NCI-H187 (cell line): ENCODE data around the gene CCZ1.
"Not testable (repeated sequence)": the region's sequence is repeated elsewhere in the genome, so short reads cannot be mapped to it uniquely, and the experiment has no call there.

Experiments used
- DNase-seq, 2 experiments: peaks; one replicate each; lab custom pipeline; 2025; lab: John Stamatoyannopoulos, UW

The CCZ1 gene

DNA sequence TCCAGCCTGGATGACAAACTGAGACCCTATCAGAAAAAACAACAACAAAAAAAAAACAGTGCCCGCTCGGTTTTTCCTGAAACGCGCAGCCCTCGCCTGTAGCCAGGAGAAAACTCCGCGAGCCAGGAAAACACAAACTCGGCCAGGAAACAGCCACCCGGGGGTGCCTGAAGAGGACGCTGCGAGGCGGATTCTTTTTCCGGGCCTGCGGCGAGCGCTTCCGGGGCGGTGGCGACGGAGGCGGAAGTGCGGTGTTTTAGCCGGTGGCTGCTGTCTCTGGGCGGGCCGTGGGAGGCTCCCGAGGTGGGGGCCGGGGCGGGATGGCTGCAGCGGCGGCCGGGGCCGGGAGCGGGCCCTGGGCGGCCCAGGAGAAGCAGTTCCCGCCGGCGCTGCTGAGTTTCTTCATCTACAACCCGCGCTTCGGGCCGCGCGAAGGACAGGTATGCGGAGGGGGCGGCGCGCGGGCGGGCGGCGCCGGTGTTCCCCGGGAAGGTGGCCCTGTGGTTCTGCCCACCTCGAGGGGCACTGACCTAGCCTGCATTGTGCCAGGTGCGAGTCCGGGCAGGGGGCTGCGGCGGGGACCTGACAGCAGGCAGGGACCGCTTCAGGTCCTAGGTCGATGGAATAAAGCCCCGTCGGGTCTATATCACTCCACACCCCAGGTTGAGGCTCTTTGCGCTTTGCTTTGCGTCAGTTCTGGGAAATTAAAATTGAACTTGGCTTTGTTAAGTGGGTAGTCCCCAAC, at the start of gene CCZ1:
TSS of gene CCZ1 (plus strand) at position 254 of the 745 bp plus-strand sequence. CDS start at position 321, 67 bp downstream.
- DNase-seq, result peak in 1 of 2 experiments; percentile 17

DNA sequence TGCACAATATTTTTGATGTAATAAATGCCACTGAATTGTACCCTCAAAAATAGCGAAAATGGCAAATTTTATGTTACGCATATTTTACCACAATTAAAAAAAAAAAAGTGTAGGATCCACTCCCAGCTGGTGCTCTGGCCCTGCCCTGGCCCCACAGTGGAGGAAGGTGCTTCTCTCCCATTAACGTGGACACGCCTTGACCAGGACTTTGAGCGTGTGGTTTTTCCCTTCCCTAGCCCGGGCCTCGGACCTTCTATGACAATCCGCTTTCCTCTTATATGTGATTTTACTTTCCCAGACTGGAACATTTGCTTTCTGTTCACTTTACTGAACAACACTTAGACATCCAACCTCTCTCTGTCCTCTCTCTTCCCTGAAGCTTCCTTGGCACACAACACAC, 47.6 kb upstream of the CCZ1 start:
- DNase-seq, result no peak

DNA sequence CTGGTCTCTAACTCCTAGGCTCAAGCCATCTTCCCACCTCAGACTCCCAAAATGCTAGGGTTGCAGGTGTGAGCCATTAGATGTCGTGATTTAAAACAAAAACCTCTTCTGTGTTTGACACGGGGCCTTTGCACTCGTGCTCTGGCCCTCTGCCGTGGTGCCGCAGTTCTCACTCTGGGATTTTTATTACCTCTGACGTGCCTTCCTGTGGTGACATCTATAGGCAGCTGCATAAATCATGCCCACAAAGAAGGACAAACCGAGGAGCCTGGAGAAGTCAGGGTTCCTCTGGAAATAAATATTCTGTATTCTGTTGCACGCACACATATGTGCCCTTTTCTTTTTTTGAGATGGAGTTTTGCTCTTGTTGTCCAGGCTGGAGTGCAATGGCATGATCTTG, 43.8 kb upstream of the CCZ1 start:
- no peak for DNase-seq

DNA sequence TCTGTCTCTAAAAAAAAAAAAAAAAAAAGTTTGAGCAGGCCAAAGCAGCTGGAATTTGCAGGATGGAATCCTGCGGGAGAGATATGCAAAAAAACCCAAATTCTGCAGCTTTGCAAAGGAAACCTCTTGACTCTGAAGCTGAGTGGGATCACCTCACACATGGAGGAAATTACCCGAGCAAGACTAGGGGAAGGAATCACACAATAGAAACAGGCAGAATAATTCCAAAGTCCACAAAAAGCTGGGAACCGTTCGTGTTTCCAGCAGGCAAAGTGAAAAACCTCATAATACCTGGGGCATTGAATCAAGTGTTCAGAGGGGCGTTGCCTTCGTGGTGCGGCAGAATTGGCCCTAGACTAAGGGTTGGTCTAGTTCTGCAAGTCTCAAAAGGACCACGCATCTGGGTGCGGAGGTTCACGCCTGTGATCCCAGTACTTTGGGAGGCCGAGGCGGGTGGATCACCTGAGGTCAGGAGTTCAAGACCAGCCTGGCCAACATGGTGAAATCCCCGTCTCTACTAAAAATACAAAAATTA, 41.4 kb upstream of the CCZ1 start:
- not testable (repeated sequence) for DNase-seq

DNA sequence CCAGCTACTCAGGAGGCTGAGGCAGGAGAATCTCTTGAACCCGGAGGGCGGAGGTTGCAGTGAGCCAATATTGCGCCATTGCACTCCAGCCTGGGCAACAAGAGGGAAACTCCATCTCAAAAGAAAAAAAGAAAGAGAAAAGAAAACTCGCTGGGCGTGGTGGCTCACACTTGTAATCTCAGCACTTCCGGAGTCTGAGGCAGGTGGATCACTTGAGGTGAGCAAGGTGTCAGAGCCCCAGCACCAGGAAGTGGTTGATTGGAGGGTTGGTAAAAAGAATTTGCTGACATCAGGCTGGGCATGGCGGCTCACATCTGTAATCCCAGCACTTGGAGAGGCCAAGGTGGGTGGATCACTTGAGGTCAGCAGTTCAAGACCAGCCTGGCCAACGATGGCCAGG, 40.0 kb upstream of the CCZ1 start:
- DNase-seq, result not testable (repeated sequence)

DNA sequence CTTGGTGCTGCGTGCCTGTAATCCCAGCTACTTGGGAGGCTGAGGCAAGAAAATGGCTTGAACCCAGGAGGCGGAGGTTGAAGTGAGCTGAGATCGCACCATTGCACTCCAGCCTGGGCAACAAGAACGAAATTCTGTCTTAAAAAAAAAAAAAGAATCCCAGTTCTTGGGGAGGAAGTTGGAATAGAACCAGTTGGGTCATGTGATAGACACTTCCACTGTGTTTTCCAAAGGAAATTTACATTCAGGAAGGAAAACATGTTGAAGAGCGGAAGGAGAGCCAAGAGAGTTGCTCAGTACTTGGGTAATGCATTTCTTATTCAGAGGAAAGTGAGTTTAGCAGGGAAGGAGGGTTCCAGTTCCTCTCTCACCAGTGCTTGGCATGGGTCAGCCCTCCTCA, 37.3 kb upstream of the CCZ1 start:
- not testable (repeated sequence) for DNase-seq

DNA sequence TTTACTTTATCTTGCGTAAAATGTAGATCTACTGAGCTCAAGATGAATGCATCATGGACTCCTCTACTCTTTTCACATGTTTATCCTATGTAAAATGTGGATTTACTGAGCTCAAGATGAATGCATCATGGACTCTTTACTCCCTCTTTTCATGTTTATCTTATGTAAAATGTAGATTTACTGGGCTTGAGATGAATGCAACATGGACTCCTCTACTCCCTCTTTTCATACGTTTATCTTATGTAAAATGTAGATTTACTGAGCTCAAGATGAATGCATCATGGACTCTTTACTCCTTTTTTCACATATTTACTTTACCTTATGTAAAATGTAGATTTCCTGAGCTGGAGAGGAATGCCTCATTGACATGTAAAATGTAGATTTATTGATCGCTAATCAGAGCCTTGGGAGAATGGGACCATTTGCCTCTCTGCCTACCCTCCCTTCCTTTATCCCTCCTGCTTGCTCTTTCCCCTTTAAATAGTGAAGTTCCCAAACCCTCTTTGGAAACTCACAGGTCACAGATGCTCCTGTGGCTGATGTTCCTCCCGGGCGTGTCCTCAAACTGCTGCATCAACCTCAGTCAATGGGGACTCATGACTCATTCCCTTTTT, 35.7 kb upstream of the CCZ1 start:
- DNase-seq, result not testable (repeated sequence)

DNA sequence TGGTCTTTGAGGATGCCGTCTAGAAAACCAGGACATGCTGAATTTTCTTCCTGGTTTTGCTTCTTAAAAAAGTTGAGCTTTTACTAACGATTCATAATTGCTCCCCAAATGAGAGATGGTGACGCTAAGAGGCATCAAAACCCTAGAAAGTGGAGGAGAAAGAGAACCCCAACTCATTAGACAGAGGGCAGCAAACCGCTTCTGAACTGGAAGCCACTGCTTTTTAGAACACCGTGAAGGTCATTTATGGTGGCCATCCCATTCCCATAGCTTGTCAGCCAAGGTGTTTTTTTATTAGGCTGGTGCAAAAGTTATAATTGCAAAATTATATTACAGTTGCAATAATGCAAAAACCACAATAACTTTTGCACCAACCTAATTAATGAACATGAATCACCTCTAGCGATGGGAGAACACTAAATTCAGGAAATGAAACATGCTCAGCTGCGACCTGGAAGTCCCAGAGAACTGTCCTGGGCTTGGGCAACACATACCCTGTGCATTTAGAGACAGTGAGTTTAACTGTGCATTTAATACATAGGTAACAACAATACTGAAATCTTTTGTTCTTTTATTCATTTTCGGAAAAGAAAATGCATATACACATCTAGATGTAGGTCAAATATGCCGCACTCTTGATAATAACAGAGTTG, 33.1 kb upstream of the CCZ1 start:
- DNase-seq, result not testable (repeated sequence)

DNA sequence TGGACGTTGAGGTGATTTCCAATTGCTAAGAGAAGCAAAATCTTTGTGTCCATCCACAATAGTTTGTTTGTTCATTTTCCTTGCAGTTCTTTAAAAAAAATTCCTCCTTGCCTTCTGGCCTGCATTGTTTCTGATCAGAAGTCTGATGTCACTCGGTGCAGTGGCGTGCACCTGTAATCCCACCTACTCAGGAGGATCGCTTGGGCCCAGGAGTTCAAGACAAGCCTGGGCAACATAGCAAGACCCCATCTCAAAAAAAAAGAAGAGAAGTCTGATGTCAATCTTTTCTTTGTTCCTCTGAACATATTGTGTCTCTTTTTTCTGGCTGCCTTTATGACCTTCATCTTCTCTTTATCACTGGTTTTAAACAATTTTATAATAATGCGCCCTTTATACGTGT, 31.5 kb upstream of the CCZ1 start:
- no peak for DNase-seq

DNA sequence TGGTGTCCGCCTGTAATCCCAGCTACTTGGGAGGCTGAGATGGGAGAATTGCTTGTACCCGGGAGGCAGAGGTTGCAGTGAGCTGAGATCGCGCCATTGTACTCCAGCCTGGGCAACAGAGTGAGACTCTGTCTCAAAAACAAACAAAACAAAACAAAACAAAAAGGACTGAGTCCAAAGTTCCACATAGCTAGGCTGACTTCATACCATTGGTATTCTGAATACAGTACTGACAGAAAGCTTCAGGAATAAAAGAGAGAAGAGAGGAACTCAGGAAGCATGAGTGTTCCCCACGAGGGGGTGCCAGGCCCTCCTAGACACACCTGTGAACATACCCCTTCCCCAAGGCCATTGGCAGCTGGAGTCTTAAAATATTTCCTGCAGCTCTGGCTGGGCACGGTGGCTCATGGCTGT, 29.6 kb upstream of the CCZ1 start:
- not testable (repeated sequence) for DNase-seq

DNA sequence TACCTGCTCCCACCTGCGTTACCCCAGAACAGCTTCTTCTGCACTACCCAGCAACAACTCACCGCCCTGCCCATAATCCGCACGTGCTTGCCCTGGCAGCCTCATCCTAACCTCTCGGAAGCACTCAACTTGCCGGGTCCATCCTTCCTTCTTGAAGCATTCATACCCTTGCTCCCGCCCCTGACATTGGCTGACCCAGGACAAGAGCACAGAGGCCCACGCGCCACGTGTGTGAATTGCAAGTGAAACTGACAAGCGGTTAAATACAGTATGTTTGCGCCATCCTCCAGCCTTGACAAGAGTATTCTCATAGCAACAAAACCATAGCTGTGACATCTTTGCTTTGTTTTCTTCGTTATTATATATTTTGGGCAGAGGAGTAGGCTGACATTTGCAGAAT, 28.8 kb upstream of the CCZ1 start:
- no peak for DNase-seq

DNA sequence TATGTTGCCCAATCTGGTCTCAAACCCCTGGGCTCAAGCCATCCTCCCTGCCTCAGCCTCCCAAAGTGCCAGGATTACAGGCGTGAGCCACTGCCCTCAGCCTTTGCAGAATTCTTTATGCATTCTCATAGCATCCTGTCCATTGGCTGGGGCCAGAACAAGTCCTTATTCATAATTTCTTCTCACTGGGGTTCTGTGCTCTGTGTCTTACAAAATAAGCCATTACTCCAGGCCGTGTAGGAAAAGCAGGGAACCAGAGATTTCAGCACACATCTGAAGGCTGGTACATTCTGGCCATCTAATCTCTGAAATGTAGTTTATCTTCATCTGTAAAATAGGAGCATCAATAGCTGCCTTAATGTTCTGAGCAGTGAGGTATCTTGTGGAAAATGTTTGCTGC, 28.2 kb upstream of the CCZ1 start:
- no peak for DNase-seq

DNA sequence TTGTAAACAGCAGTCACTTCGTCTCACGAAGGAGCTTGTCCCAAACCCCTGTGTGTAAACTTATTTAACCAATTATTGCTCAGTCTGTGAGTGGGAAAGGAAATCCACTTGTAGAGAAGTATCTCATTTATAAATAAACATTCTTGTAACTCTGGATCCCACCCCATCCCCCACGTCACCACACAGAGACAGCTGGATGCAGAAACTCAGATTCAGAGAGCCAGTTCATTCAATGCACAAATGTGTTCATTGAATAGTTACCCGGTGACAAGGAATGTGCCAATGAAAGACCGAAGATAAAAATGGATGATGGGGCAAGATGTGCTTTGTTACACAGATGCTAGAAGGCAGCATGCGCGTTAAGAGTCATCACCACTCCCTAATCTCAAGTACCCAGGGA, 26.2 kb upstream of the CCZ1 start:
- peak in 1 of 2 experiments; percentile 2 for DNase-seq

DNA sequence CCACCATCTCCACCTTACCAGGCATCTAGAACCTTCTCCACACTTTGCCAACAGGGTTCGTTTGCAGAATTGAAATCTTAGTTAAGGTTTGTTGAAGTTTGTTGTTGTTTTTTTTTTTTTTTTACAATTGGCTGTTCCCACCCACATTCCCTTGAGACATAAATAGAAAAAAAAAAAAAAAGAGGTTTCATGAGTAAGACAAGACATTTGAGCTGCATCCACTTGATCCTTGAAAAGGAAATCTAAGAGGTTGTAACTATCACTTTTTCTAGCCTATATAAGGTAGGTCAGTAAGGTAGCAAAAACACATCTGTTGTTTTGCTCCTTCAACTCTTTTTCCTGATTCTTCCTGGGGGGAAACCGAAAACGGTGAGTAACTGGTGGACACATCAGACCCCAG, 18.9 kb upstream of the CCZ1 start:
- not testable (repeated sequence) for DNase-seq

DNA sequence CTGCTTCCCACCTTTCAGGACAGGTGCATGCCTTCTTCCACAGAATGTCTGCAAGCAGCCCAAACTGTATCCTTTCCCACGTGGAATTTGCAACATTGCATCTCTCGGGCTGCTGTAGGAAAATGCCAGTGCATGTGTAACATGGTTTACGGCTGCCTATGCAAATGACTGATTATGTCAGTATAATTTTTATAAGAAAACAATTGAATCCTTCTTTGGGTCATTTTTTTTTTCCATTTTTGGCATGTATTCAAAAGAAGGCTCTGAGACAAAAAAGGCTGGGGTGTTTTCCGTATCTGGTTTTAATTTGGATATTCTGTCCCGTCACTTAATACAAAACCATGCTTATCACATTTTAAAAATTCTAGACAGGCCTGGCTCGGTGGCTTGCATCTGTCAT, 18.4 kb upstream of the CCZ1 start:
- DNase-seq, result not testable (repeated sequence)

DNA sequence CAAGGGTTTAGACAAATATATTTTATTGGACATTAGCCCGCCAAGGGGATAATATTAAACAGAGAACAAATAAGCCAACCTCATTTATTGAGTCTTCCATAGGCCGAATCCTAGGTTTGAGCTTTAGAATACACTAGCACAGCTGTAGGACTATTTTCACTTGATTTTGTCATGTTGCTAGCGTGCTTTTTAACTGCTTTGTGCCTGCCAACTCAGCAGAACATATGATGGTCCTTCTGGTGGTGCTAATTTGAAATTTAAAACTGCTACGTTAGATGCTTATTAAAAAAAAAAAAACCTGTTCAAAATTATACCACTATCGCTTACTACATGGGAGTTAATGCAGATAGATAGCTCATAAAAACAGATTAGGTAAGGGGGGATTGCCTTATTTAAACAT, 14.1 kb upstream of the CCZ1 start:
- DNase-seq, result not testable (repeated sequence)

DNA sequence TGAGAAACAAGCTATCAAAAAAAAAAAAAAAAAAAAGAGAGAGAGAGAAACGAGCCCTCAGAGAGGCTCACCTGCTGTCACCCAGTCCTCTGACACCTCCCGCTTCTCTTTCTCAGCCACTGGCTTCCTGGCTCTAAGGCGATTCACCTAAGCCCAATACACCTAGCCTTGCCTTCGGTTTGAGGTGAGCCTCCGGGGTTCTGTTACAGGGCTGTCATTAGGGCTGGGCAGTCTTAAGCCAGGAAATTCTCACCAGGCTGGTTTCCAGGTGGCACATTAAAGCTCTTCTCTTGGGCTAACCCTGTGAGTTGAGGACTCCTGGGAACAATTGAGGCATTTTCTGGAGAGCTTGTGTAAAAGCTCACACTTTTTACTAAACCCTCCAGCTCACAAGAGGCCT, 10.5 kb upstream of the CCZ1 start:
- DNase-seq, result peak; percentile 48 to 49

DNA sequence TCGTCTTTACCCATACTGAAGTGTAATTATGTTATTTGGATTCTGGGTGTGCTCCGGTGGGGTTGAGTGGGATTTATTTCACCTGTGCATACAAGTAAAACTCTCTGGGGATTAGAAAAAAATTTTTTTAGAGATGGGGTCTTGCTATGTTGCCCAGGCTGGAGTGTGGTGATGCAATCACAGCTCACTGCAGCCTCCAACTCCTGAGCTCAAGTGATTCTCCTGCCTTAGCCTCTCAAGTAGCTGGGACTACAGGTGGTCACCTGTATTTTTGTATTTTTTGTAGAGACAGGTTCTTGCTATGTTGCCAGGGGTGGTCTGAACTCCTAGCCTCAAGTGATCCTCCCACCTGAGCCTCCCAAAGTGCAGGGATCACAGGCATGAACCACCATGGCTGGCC, 8.3 kb upstream of the CCZ1 start:
- not testable (repeated sequence) for DNase-seq

DNA sequence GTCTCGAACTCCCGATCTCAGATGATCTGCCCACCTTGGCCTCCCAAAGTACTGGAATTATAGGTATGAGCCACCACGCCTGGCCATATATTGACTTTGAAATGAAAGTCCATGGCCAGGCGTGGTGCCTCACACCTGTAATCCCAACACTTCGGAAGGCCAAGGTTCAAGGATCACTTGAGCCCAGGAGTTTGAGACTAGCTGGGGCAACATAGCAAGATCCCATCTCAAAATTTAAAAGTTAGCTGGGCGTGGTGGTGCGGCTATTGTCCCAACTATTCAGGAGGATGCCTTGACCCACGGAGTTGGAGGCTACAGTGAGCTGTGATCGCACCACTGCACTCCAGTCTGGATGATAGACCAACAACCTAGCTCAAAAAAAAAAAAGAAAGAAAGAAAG, 6.0 kb upstream of the CCZ1 start:
- no peak for DNase-seq

DNA sequence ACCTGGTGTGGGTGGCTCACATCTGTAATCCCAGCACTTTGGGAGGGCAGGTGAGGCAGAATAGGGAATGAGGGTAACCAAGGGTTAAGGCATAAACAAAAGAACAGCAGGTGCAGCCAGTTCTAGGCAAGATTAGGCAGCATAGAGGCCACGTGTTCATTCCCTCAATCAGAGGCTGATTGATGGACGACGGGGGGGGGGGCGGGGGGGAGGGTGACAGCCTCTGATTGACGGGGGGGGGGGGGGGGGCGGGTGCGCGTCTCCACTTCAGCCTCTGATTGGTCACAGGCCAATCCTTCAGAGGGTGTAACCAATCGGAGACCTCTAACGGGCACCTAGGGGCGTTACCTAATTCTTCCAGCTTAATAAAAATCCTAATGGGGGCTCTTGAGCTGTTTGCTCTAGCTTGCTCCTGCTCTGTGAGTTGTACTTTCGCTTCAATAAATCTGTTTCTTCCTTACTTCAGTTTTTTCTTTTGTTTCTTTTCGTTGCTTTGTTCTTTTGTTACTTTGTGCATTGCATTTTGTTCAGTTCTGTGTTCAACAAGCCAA, 1.1 kb upstream of the CCZ1 start:
- DNase-seq, result not testable (repeated sequence)

DNA sequence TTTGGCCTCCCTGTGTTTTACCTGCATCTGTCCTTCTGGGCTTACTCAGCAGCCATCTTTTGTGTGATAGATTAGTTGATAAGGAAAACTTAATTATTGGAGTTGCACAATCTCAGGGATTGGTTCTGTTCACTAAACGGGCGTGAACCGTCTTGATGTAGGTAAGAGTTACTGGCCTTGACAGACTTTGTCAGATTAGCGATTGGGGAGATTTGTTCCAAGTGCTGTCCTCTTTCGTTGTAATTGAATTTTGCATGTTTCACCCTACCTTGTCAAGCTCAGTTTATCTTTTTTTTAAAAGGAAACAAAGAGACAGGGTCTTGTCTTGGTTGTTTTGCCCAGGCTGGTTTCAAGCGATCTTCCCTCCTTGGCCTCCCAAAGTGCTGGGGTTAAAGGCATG, 4.5 kb downstream of the CCZ1 start:
- not testable (repeated sequence) for DNase-seq

DNA sequence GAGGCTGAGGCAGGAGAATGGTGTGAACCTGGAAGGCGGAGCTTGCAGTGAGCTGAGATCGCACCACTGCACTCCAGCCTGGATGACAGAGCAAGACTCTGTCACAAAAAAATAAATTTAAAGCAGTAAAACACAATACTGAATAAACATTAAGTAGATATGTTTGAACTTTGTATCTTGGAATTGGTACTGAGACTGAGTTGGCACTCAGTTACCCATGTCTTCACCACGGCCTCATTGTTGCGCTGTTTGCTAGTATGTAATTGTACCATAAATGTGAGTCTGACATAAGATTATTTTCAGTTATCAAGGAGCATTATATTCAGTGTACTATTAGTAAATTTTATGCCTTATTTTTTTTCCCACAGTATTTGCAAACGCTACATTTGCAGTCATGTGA, 6.2 kb downstream of the CCZ1 start:
- not testable (repeated sequence) for DNase-seq

DNA sequence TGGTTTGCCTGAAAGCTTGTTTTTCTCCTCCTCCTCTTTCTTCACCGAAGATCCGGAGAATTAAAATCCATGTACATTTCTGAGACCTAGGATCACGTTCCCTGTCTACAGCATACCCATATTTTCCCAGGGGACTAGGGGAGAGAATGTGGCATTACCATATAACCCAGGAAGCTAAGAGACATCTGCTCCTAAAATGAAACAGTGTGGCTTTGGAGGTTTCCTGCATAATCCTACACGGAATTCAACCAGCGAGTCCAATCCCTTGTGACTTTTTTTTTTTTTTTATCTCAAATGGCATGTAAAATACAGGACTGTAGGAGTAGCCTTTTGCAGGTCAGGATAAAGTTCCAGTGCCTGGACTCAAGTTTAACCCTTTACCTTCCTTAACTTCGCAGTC, 10.3 kb downstream of the CCZ1 start:
- DNase-seq, result not testable (repeated sequence)
